ENCODE data around the gene EPX.

The EPX gene

GRCh38 chr17:58156839-58157803 is 35.4 kb upstream of the EPX start:
- Histone ChIP-seq H3K4me3 (peak overlapping the region; percentile 65), H3K27ac (no peak overlapping the region)
- TF ChIP-seq, protein P1, sequence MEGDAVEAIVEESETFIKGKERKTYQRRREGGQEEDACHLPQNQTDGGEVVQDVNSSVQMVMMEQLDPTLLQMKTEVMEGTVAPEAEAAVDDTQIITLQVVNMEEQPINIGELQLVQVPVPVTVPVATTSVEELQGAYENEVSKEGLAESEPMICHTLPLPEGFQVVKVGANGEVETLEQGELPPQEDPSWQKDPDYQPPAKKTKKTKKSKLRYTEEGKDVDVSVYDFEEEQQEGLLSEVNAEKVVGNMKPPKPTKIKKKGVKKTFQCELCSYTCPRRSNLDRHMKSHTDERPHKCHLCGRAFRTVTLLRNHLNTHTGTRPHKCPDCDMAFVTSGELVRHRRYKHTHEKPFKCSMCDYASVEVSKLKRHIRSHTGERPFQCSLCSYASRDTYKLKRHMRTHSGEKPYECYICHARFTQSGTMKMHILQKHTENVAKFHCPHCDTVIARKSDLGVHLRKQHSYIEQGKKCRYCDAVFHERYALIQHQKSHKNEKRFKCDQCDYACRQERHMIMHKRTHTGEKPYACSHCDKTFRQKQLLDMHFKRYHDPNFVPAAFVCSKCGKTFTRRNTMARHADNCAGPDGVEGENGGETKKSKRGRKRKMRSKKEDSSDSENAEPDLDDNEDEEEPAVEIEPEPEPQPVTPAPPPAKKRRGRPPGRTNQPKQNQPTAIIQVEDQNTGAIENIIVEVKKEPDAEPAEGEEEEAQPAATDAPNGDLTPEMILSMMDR (IDR thresholded peaks at IDR 0.05), result no peak
- no peak for DNase-seq (ENCODE audit: low spot score)

DNA sequence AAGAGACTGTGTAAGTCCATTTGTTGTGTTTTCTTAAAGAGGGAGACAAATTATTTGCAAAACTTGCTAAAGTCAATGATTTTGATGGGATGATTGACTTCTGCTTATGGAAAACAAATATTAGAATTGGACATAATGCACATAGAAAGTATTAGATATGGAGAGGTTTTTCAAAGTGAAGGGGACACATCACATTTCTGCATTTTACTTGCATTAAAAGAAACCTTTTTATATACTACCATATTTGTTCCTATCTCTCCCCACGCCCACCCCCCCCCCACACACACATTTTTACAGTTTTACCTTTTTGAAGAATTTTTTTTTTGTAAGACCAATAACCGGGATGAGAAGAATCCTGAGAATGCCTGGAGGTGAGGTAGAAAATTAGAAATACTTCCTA is 34.3 kb upstream of the EPX start:
- DNase-seq (ENCODE audit: low spot score), result no peak
- no peak overlapping the region for H3K4me3 ChIP-seq
- H3K27ac ChIP-seq, result no peak overlapping the region
- TF ChIP-seq, protein P1 (IDR thresholded peaks at IDR 0.05), result no peak

- DNase-seq (ENCODE audit: low spot score), result no peak
- no peak overlapping the region for H3K27ac ChIP-seq
- H3K4me3 ChIP-seq, result no peak overlapping the region
- TF ChIP-seq, protein P1 (IDR thresholded peaks at IDR 0.05), result no peak
Observed at GRCh38 chr17:58161566-58161965, 31.0 kb upstream of the EPX start.

DNA sequence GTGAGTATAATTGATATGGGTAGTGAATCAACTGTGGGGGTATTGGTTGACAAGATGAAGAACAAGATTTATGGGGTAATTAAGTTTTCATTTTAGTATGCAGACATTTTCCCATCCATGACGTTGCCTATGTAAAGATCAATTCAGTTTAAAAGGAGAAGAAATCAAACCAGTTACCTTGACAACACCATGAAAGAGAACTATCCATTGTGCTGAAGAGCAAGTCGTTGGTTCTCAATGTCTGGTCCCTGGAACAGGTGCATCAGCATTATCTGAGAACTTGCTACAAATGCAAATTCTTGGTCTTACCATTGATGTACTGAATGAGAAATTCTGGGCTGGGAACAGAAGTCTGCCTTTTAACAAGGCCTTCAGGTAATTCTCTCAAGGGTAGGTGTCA is 26.5 kb upstream of the EPX start:
- Histone ChIP-seq H3K4me3 (no peak overlapping the region), H3K27ac (no peak overlapping the region)
- TF ChIP-seq, protein P1 (IDR thresholded peaks at IDR 0.05), result no peak
- no peak for DNase-seq (ENCODE audit: low spot score)

GRCh38 chr17:58166682-58167081 is 25.8 kb upstream of the EPX start, which contains the start of gene OR4D2:
Gene OR4D2, plus strand, starts transcription at chr17:58166982. Its CDS starts 2,674 bp downstream, at chr17:58169656.
- TF ChIP-seq, protein P1 (IDR thresholded peaks at IDR 0.05), result no peak
- Histone ChIP-seq H3K27ac (no peak within 1 kb of the TSS), H3K4me3 (no peak within 1 kb of the TSS)
- no peak for DNase-seq (ENCODE audit: low spot score)

GRCh38 chr17:58170622-58171021 is 21.9 kb upstream of the EPX start:
- H3K27ac ChIP-seq, result no peak overlapping the region
- TF ChIP-seq, protein P1 (IDR thresholded peaks at IDR 0.05), result no peak
- DNase-seq (ENCODE audit: low spot score), result no peak
- H3K4me3 ChIP-seq, result no peak overlapping the region

Data from coronary artery (tissue), 2 donors.